PFSK-1 (cell line): ENCODE data around the gene CTIF.

Experiments
- FOXP2 ChIP-seq: optimal IDR thresholded peaks from 2 replicates; pipeline ENCODE3; 2011; ENCODE audit warnings: borderline replicate concordance, control low read depth, inconsistent platforms; ENCODE audit not compliant: insufficient read depth; ENCODE audit errors: extremely low read length, extremely low read depth
- POLR2AphosphoS5 ChIP-seq: IDR thresholded peaks from 2 replicates; pipeline ENCODE4 v1.6.1; 2012; ENCODE audit warnings: low read depth, mild to moderate bottlenecking, control low read depth, low read length, moderate library complexity
- SIN3A ChIP-seq: IDR thresholded peaks from 2 replicates; pipeline ENCODE4 v1.6.1; 2012; ENCODE audit warnings: mild to moderate bottlenecking, low read length, moderate library complexity, borderline replicate concordance; ENCODE audit not compliant: insufficient read depth
- TAF1 ChIP-seq: IDR thresholded peaks from 2 replicates; pipeline ENCODE4 v1.6.1; 2012; ENCODE audit warnings: low read length, control low read depth, borderline replicate concordance; ENCODE audit not compliant: insufficient read depth
- TF ChIP-seq, protein P1 (sequence below), 2 experiments: IDR thresholded peaks; 2 replicates each; pipeline versions ENCODE4 v1.6.1 to v1.8.0; 2011 to 2012; ENCODE audit warnings: low read depth in 2 of 2, low read length in 2 of 2, control low read depth in 1 of 2, inconsistent platforms in 1 of 2, mild to moderate bottlenecking in 1 of 2, moderate library complexity in 1 of 2; ENCODE audit not compliant: insufficient read depth in 1 of 2

Gene CTIF

DNA sequence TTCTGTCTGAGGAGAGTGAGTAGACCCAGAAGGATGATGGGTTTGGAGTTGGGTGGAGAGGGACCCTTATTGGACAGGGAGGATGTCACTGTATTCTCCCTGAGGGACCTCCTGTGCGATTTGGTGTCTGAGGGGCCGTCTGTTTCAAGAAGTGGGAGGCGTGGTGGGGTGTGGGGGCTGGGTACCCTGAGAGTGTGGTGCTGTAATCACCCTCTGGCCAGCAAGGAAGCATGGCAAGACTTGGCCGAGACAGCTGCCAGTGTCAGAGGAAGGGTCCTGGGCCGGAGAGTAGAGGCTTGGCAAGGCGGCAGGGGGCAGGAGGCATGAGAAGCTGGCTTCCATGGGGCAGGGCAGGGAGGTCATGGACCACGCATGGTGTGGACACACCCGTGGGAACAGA is 43.1 kb downstream of the CTIF start:
- TF ChIP-seq SIN3A = no peak
- TF ChIP-seq POLR2AphosphoS5 = no peak
- TF ChIP-seq FOXP2 = no peak
- TF ChIP-seq, protein P1, sequence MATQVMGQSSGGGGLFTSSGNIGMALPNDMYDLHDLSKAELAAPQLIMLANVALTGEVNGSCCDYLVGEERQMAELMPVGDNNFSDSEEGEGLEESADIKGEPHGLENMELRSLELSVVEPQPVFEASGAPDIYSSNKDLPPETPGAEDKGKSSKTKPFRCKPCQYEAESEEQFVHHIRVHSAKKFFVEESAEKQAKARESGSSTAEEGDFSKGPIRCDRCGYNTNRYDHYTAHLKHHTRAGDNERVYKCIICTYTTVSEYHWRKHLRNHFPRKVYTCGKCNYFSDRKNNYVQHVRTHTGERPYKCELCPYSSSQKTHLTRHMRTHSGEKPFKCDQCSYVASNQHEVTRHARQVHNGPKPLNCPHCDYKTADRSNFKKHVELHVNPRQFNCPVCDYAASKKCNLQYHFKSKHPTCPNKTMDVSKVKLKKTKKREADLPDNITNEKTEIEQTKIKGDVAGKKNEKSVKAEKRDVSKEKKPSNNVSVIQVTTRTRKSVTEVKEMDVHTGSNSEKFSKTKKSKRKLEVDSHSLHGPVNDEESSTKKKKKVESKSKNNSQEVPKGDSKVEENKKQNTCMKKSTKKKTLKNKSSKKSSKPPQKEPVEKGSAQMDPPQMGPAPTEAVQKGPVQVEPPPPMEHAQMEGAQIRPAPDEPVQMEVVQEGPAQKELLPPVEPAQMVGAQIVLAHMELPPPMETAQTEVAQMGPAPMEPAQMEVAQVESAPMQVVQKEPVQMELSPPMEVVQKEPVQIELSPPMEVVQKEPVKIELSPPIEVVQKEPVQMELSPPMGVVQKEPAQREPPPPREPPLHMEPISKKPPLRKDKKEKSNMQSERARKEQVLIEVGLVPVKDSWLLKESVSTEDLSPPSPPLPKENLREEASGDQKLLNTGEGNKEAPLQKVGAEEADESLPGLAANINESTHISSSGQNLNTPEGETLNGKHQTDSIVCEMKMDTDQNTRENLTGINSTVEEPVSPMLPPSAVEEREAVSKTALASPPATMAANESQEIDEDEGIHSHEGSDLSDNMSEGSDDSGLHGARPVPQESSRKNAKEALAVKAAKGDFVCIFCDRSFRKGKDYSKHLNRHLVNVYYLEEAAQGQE (IDR thresholded peaks at IDR 0.05; ENCODE audit: insufficient read depth in 1 of 2, low read depth in 2 of 2, low read length in 2 of 2) = no peak
- no peak for TF ChIP-seq TAF1

DNA sequence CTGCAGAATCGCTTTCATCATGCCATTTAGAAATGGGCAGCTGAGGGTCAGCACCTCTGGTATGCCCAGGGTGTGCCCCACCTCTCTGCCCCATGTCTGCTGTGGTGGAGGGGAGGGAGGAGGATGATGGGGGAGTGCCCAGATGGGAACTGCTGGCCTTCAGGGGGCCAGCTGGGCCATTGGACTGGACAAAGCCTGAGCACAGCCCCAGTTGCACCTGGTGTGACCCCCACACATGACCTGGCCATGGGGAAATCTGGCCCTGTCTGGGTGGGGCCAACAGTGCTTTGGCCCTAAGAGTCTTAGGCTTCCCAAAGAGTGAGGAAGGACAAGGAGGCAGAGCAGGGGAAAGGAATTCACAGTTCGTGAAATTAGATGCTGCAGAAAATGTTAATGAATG is 44.1 kb downstream of the CTIF start:
- no peak for TF ChIP-seq POLR2AphosphoS5
- no peak for TF ChIP-seq SIN3A
- TF ChIP-seq FOXP2 = no peak
- TF ChIP-seq TAF1 = no peak
- TF ChIP-seq, protein P1 (IDR thresholded peaks at IDR 0.05; ENCODE audit: insufficient read depth in 1 of 2, low read depth in 2 of 2, low read length in 2 of 2) = no peak

DNA sequence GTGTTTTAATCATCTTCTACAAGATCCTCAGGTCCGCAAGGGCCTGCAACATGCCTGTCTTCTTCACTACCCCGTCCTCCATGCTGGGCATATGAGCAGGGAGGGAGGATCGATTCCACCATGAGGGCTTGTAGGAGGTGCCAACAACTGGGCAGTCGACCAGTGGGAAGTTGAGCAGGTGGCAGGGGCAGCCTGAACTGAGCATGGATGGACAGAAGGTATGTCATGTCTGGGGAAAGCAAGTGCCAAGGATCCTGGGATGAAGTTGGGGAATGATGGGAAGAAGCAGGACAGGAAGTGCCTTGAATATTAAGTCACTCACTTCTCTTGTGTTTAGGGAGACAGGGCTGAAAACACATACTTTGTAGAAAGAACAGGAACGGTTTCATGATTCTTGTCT is 44.7 kb downstream of the CTIF start:
- TF ChIP-seq FOXP2 = no peak
- TF ChIP-seq SIN3A = no peak
- no peak for TF ChIP-seq TAF1
- TF ChIP-seq POLR2AphosphoS5 = no peak
- TF ChIP-seq, protein P1 (IDR thresholded peaks at IDR 0.05; ENCODE audit: insufficient read depth in 1 of 2, low read depth in 2 of 2, low read length in 2 of 2) = no peak

DNA sequence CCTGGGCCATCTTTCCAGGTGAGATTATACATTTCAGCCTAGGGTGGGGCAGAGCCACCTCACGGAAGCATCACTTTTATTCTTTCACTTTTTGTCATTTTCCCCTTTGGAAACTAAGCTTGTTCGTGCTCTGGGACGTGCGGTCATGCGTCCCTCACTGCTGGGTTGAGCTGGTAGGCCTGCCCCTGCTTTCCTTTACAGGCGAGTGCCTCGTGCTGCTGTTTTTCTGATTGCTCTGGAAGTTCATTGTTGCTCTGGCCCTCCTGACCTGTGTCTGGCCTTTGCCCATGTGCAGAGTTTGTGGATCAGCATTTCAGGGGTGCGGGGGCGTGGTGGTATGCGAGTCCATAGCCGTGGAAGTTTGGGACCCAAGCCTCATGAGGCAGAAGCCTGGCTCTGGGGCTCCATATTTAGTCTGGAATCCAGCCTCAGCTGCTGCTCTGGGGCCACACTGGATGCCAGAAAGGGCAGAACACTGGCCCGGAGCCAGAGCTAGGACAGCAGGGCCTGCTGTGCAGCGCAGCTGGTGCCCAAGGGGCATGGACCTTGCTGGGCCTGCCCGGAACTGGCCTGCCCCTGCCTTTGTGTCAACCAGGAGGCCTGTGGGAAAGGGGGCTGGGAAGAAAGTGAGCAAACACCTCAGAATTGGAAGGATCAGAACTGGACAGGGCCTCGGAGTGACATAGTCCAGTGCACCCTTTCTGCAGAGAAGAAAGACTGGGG is 51.1 kb downstream of the CTIF start:
- TF ChIP-seq TAF1 = no peak

DNA sequence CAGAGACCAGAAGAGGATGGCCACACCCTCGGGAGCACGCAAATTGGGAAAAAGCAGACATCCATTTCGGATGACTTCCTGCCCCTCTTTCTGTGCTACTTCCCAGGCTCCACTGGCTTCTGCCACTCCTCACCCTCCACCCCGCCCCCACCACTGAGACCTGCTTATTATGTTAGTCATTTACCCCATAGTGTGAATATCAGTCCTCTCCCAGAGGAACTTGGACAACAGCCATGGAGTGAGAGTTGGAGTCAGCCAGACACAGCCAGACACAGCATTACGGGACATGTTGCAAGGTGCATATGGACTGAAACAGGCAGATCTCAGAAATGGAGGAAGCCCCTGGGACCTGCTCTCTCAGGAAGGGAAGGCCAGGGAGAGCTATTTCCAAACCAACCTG is 51.8 kb downstream of the CTIF start:
- TF ChIP-seq TAF1 (no peak), POLR2AphosphoS5 (no peak), FOXP2 (no peak), SIN3A (no peak)
- TF ChIP-seq, protein P1 (IDR thresholded peaks at IDR 0.05; ENCODE audit: insufficient read depth in 1 of 2, low read depth in 2 of 2, low read length in 2 of 2) = no peak
